ENCODE data around the gene ERBB4. TPM values are rescaled to one million over a fixed set of nuclear protein-coding genes. Genes with fewer than 3 reads are reported as not detected.

Gene ERBB4
- total and polyA plus RNA-seq, 7 donors: 0.07 to 7.5 (median 2.0) TPM

DNA sequence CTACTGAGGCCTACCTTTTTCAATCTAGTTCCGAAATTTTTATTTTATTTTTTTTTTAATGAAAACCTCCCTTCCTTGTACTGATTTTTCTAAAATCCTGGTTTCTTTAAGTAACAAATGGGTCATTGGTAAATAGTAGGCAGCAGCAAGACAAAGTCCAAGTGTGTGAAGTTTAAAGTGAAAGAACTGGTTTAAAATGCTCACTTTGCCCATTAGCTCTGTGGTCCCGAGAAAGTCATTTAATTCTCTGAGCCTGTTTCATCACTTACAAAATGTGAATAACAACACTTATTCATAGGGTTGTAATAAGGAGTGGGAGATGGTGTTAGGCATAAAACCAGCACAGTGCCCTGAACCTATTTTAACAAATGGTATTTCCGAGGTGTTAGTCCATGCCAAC, 426.2 kb downstream of the ERBB4 start:
- no peak for DNase-seq
- Histone ChIP-seq H3K4me1 (no peaks in the 10 kb centered on the region), H3K9me3 (no peaks in the 10 kb centered on the region), H3K4me3 (no peak overlapping the region), H3K27ac (no peak overlapping the region), H3K27me3 (ENCODE audit: insufficient read depth in 3 of 3, low read length in 2 of 3) (no peaks in the 10 kb centered on the region), H3K36me3 (ENCODE audit: insufficient read depth in 1 of 2, low read depth in 1 of 2) (no peaks in the 10 kb centered on the region)
- intact Hi-C loops (cut with DNase I): no loop called here
- no peak for TF ChIP-seq CTCF (IDR thresholded peaks at IDR 0.05)
- WGBS, 3 donors: 83 to 89% (median 87%) methylated on average over 3 of the region's 3 CpGs
- no peak for ATAC-seq

GRCh38 chr2:212109792-212110680, 428.6 kb downstream of the ERBB4 start:
- DNase-seq (no peak), ATAC-seq (no peak)
- Histone ChIP-seq H3K4me3 (no peak overlapping the region), H3K9me3 (no peaks in the 10 kb centered on the region), H3K4me1 (no peaks in the 10 kb centered on the region), H3K27me3 (ENCODE audit: insufficient read depth in 3 of 3, low read length in 2 of 3) (no peaks in the 10 kb centered on the region), H3K27ac (no peak overlapping the region), H3K36me3 (ENCODE audit: insufficient read depth in 1 of 2, low read depth in 1 of 2) (no peaks in the 10 kb centered on the region)
- intact Hi-C loops (cut with DNase I): no loop called here
- no peak for TF ChIP-seq CTCF (IDR thresholded peaks at IDR 0.05)
- WGBS, 3 donors: 53 to 56% (median 56%) methylated on average over 7 of the region's 7 CpGs

- 72 to 95% (median 84%) methylated on average over 1 of the region's 1 CpG for WGBS, 3 donors
- intact Hi-C loops (cut with DNase I): no loop called here
Measured at GRCh38 chr2:212109217-212109616, 429.4 kb downstream of the ERBB4 start.

GRCh38 chr2:212107989-212108388, 430.6 kb downstream of the ERBB4 start:
- no peak for DNase-seq
- no peak for TF ChIP-seq CTCF (IDR thresholded peaks at IDR 0.05)
- Histone ChIP-seq H3K27me3 (ENCODE audit: insufficient read depth in 3 of 3, low read length in 2 of 3) (no peaks in the 10 kb centered on the region), H3K4me1 (no peaks in the 10 kb centered on the region), H3K36me3 (ENCODE audit: insufficient read depth in 1 of 2, low read depth in 1 of 2) (no peaks in the 10 kb centered on the region), H3K9me3 (no peaks in the 10 kb centered on the region), H3K27ac (no peak overlapping the region), H3K4me3 (no peak overlapping the region)
- WGBS, 3 donors: 71 to 75% (median 73%) methylated on average over 2 of the region's 2 CpGs
- intact Hi-C loops (cut with DNase I): no loop called here
- ATAC-seq: no peak

More at GRCh38 chr2:212109217-212109616, 429.4 kb downstream of the ERBB4 start:
- DNase-seq (no peak), ATAC-seq (no peak)
- Histone ChIP-seq H3K36me3 (ENCODE audit: insufficient read depth in 1 of 2, low read depth in 1 of 2) (no peaks in the 10 kb centered on the region), H3K27me3 (ENCODE audit: insufficient read depth in 3 of 3, low read length in 2 of 3) (no peaks in the 10 kb centered on the region), H3K9me3 (no peaks in the 10 kb centered on the region), H3K4me3 (no peak overlapping the region), H3K4me1 (no peaks in the 10 kb centered on the region), H3K27ac (no peak overlapping the region)
- no peak for TF ChIP-seq CTCF (IDR thresholded peaks at IDR 0.05)
